Tibial artery (tissue), 4 donors: Measurements from ENCODE around the gene RNF43.

Experiments used
- DNase-seq, 2 donors: peaks; one replicate each; pipeline ENCODE4 v3.0.0-alpha.2; 2019
- H3K27ac ChIP-seq, 2 donors: fragments of 200-600 bp; sonication (generic) in 1 of 2; 1 replicate in 1 of 2; 2 replicates in 1 of 2; pipeline ENCODE4 v1.5.1; 2018 to 2019; ENCODE audit warnings: mild to moderate bottlenecking in 1 of 2
- H3K27me3 ChIP-seq, 2 donors: fragments of 200-600 bp; sonication (generic) in 1 of 2; one replicate each; pipeline versions ENCODE4 v1.5.1 to v1.6.0; 2016 to 2019
- H3K36me3 ChIP-seq, 3 donors: fragments of 200-600 bp; sonication (generic) in 2 of 3; one replicate each; pipeline ENCODE4 v1.5.1; 2016 to 2019; ENCODE audit warnings: mild to moderate bottlenecking in 2 of 3
- H3K4me1 ChIP-seq, 4 donors: fragments of 200-600 bp; sonication (generic) in 2 of 4; 1 replicate in 3 of 4; 2 replicates in 1 of 4; pipeline ENCODE4 v1.5.1; 2016 to 2019
- H3K4me3 ChIP-seq, 2 donors: fragments of 200-600 bp; sonication (generic) in 1 of 2; 1 replicate in 1 of 2; 2 replicates in 1 of 2; pipeline ENCODE4 v1.5.1; 2018 to 2019; ENCODE audit warnings: mild to moderate bottlenecking in 2 of 2
- H3K9me3 ChIP-seq, 3 donors: fragments of 200-600 bp; sonication (generic) in 1 of 3; one replicate each; pipeline ENCODE4 v1.5.1; 2016 to 2019
- intact Hi-C: fragments of 100-400 bp; cut with DNase I; formaldehyde crosslinking; loops from one replicate; pipeline ENCODE4 v1.15.0; 2023; ENCODE audit warnings: low total_unique reads
- TF ChIP-seq, protein P1 (sequence below), 2 experiments: fragments of 200-600 bp in 1 of 2; fragments of 450-650 bp in 1 of 2; IDR thresholded peaks; one replicate each; pipeline ENCODE4 v1.5.1; 2017 to 2019; ENCODE audit warnings: antibody characterized with exemption in 2 of 2, mild to moderate bottlenecking in 1 of 2, moderate library complexity in 1 of 2

Gene RNF43

DNA sequence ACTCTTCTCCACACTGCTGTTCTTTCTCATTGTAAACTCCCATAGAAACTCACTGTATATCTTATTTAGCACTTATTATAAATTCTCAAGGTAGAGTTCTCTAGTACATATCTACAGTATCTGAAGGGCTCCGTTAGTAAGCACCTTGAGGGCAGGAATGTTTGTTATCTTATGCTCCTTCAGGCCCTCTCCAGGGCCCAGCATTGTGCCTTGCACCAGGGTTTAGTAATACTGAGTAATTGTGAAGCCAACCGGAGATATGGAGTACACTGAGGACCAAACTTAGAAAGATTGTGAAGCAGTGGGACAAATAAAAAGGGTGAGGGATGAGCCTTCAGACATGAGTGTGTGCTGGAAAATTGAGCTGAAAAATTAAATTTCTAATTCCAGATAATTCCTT lies 26.4 kb downstream of the RNF43 start:
- intact Hi-C loops = no loop called here
- Histone ChIP-seq H3K27me3 (peaks cover 0 to 8% of the 10 kb centered on the region in 2 donors), H3K9me3 (no peaks in the 10 kb centered on the region), H3K4me3 (no peak overlapping the region), H3K36me3 (no peaks in the 10 kb centered on the region), H3K27ac (no peak overlapping the region), H3K4me1 (no peaks in the 10 kb centered on the region)
- DNase-seq = no peak
- TF ChIP-seq, protein P1, sequence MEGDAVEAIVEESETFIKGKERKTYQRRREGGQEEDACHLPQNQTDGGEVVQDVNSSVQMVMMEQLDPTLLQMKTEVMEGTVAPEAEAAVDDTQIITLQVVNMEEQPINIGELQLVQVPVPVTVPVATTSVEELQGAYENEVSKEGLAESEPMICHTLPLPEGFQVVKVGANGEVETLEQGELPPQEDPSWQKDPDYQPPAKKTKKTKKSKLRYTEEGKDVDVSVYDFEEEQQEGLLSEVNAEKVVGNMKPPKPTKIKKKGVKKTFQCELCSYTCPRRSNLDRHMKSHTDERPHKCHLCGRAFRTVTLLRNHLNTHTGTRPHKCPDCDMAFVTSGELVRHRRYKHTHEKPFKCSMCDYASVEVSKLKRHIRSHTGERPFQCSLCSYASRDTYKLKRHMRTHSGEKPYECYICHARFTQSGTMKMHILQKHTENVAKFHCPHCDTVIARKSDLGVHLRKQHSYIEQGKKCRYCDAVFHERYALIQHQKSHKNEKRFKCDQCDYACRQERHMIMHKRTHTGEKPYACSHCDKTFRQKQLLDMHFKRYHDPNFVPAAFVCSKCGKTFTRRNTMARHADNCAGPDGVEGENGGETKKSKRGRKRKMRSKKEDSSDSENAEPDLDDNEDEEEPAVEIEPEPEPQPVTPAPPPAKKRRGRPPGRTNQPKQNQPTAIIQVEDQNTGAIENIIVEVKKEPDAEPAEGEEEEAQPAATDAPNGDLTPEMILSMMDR (IDR thresholded peaks at IDR 0.05) = no peak

DNA sequence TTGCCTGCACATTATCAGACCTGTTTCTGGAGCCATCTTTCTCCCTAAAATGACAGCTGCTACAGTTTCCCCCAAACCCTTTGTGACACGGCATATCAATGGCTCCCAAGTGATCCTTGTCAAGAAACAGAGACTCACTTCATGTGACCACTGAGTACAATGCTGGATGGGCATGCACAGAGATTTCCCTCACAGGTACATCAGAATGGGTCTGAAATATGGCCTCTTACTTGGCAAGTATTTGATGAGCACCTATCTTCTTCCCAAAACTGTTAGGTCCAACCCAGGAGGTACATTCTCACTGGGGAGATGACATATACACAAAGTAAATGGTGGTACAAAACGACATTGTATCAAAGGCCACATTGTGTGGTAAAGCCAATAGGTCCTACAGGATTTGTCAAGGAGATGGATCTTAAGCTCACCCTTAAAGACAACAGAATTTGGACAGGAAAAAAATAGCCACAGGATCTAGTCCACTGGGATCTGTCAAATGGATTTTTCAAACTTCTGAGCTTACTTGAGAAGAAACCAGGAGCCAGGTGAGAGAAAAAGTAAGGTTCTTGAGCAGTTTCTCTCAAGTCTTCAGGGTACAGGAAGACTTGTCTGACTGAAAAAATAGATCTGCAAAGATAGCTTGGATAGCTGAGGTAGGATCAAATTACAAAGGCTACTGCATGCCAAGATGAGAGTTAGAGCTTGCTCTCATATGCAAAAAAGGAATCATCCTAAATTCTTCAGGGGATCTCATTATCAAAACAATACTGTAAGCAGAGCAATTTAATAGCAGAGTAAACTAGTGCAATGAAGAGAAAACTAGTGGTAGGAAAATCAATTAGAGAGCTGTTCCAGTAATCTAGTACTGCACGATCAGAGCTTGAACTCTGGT lies 28.8 kb downstream of the RNF43 start:
- Histone ChIP-seq H3K4me1 (no peaks in the 10 kb centered on the region), H3K27me3 (peaks cover 0 to 8% of the 10 kb centered on the region in 2 donors), H3K27ac (no peak overlapping the region), H3K36me3 (no peaks in the 10 kb centered on the region), H3K9me3 (no peaks in the 10 kb centered on the region), H3K4me3 (no peak overlapping the region)
- TF ChIP-seq, protein P1 (IDR thresholded peaks at IDR 0.05) = no peak
- DNase-seq = no peak
- intact Hi-C loops = no loop called here

DNA sequence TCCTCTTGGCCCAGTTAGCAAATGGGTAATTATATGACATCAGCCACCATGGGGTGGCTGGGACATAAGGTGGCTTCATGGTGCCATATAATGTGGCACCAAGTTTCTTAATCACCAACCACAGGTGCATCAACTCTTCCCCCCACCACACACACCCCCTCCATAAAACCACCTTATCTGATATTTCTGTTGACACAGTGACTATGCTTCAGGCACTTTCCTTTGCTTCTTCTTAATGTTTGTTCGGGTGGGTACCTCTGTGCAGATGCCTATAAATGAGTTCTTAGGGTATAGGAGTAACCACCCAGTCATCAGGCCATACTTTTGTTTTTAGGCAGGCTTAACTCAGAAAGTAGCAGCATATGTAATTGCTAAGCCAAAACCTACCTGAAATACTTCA lies 29.5 kb downstream of the RNF43 start:
- DNase-seq = no peak
- Histone ChIP-seq H3K4me1 (no peaks in the 10 kb centered on the region), H3K9me3 (no peaks in the 10 kb centered on the region), H3K27ac (no peak overlapping the region), H3K36me3 (no peaks in the 10 kb centered on the region), H3K4me3 (no peak overlapping the region), H3K27me3 (peaks cover 0 to 6% of the 10 kb centered on the region in 2 donors)
- TF ChIP-seq, protein P1 (IDR thresholded peaks at IDR 0.05) = no peak
- intact Hi-C loops = no loop called here

- H3K4me1 ChIP-seq = no peaks in the 10 kb centered on the region
- TF ChIP-seq, protein P1 (IDR thresholded peaks at IDR 0.05) = no peak
- H3K4me3 ChIP-seq = no peak overlapping the region
- no peaks in the 10 kb centered on the region for H3K9me3 ChIP-seq
- no peak overlapping the region for H3K27ac ChIP-seq
- intact Hi-C loops = no loop called here
- H3K27me3 ChIP-seq = peaks cover 0 to 6% of the 10 kb centered on the region in 2 donors
- H3K36me3 ChIP-seq = no peaks in the 10 kb centered on the region
- no peak for DNase-seq
Measured at GRCh38 chr17:58386708-58387107, 30.6 kb downstream of the RNF43 start.

GRCh38 chr17:58385359-58385899 lies 31.9 kb downstream of the RNF43 start:
- Histone ChIP-seq H3K9me3 (no peaks in the 10 kb centered on the region), H3K27me3 (no peaks in the 10 kb centered on the region), H3K4me1 (no peaks in the 10 kb centered on the region), H3K27ac (no peak overlapping the region), H3K36me3 (no peaks in the 10 kb centered on the region), H3K4me3 (no peak overlapping the region)
- TF ChIP-seq, protein P1 (IDR thresholded peaks at IDR 0.05) = no peak
- no peak for DNase-seq
- intact Hi-C loops = no loop called here
